ENCODE results near the gene ABHD17A. TPM values are rescaled to one million over a fixed set of nuclear protein-coding genes. Genes with fewer than 3 reads are reported as not detected.

ABHD17A gene
- total RNA-seq, 1 donor from 2014 or later: 58.1 TPM

- DNase-seq (ENCODE audit: low spot score): no peak
These were observed 45.4 kb downstream of the ABHD17A start for GRCh38 chr19:1839658-1840540.

GRCh38 chr19:1837625-1838105, 47.6 kb downstream of the ABHD17A start:
- DNase-seq (ENCODE audit: low spot score): no peak

DNA sequence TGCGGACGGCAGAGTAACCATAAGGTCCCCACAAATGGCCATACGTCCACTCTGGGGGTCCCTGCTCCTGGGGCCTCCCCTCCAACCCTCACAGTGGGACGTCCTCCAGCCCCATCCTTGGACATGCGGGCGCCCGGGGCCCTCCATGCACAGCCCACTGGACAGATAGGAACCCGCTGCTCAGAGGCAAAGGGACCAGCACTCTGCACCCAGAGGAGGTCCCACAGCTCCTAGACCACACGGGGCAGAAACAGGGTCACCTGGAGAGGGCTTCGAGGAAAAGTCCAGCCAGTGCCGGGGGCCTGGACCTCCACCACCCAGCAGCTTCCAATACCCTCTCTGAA, 48.1 kb downstream of the ABHD17A start:
- no peak for DNase-seq (ENCODE audit: low spot score)

GRCh38 chr19:1836458-1837221, 48.7 kb downstream of the ABHD17A start:
- DNase-seq (ENCODE audit: low spot score): no peak

DNA sequence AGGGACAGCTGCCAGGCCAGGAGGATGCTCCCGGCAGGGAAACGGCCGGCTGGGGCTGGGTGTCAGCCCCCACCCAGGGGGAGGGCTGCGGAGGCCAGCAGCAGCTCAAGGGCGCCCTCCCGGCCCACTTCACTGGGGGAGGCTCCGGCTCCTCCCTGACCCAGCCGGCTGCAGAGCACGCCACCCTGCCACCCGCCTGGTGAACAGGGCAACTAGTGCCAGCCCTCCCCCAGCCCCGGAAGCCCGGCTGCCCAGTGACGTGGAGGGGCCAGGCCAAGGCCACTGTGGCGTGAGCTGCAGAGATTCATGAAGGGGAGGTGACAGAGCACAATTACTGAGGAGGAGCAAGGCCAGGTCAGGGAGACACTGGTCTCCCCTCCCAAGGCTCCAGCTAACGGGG, 51.8 kb downstream of the ABHD17A start:
- DNase-seq (ENCODE audit: low spot score): no peak

DNA sequence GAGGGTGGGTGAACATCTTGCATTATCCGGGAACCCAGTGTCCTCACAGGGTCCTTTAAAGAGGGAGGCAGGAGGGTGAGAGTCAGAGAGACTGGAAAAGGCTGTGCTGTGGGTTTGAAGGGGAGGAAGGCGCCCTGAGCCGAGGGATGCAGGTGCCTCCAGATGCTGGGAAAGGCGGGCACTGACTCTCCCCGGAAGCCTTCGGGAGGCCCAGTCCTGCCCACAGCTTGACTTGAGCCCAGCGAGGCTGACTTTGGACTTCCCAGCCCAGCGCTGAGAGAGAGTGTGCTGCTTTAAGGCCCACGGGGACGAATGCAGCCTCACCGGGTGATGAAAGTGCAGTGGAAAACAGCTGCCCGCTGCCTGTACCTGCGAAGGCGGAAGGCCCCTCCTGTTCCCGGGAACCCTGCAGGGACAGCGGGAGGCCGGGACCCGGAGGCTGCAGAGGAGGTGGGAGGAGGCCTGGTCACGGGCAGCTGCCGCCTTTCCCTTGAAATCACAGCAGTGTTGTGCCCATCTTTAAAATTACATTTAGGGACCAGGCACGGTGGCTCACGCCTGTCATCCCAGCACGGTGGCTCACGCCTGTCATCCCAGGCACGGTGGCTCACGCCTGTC, 53.1 kb downstream of the ABHD17A start:
- no peak for DNase-seq (ENCODE audit: low spot score)

- no peak for DNase-seq (ENCODE audit: low spot score)
These were observed 54.3 kb downstream of the ABHD17A start for GRCh38 chr19:1830978-1831377.

GRCh38 chr19:1830568-1830967, 54.7 kb downstream of the ABHD17A start:
- no peak for DNase-seq (ENCODE audit: low spot score)

DNA sequence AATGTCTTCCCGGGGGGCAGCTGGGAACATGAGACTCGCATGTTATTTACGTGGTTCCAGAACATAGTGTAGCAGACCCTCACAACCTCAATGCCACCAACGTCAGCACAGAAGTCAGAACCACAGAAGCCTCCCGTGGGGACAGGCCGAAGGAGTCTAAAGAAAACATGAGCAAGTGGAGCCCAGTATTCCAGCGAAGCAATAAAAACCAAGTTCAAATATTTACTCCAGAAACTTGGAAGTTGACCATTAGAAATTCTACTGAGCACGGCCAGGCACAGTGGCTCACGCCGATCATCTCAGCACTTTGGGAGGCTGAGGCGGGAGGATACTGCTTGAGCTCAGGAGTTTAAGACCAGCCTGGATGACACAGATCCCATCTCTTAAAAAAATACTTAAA, 55.3 kb downstream of the ABHD17A start:
- DNase-seq (ENCODE audit: low spot score): no peak

DNA sequence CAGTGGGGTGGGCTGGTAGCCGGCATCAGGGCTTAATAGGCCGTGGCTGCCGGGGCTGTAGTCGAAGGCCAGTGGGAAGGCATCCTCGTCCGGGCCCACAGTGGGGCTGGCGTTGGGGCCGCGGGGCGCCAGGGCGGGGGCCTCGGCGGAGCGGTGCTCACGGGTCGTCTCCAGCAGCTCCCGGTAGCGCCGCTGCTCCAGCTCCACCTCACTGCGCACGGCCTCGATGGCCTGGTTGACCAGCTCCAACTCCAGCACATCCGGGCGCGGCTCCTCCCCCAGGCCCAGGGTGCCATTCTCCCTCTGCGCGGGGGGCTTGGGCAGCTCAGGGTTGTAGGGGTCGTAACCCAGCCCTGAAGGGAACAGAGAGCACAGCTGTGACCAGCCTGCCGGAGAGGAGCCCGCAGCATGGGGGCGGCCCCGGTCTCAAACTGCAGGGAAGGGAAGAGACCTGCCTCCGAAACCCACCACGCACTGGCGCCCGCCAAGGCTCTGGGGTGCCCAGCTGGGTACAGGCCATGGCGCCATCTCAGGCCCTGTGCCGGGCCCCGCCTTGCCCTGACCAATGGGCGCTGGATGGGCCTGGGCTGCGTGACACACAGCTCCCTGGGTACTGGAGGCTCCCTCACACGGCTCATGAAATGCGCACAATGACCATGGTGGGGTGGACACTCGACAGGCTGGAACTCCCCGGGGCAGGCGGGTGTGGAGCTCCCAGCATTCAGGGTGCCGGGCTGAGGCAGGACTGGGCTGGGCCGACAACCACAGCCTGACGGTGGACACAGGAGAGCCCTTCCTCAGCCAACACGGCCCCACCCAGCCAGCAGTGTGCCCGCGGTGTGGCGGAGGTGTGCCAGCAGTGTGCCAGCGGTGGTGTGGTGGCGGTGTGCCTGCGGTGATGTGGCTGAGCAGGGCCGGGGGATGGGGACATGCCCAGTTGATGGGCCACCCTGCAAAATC, 56.7 kb downstream of the ABHD17A start:
- no peak for DNase-seq (ENCODE audit: low spot score)

- no peak for DNase-seq (ENCODE audit: low spot score)
These were observed 57.6 kb downstream of the ABHD17A start for GRCh38 chr19:1827566-1828278.

Other genes starting within 250 kb of the ABHD17A start
- gene TCF3, start 232.9 kb downstream of the ABHD17A start, total RNA-seq: 56.2 TPM
- gene ONECUT3, start 132.0 kb downstream of the ABHD17A start, total RNA-seq: not detected
- gene ATP8B3, start 73.2 kb downstream of the ABHD17A start, total RNA-seq: 1.3 TPM
- gene REXO1, start 37.0 kb downstream of the ABHD17A start, total RNA-seq: 39.3 TPM
- 14.8 TPM for gene KLF16, start 21.9 kb downstream of the ABHD17A start, total RNA-seq
- 4.1 TPM for gene ADAT3, start 19.9 kb upstream of the ABHD17A start, total RNA-seq
- 82.3 TPM for gene SCAMP4, start 19.9 kb upstream of the ABHD17A start, total RNA-seq
- 57.2 TPM for gene CSNK1G2, start 55.7 kb upstream of the ABHD17A start, total RNA-seq
- 102 TPM for gene BTBD2, start 130.2 kb upstream of the ABHD17A start, total RNA-seq
- 151 TPM for gene MKNK2, start 165.7 kb upstream of the ABHD17A start, total RNA-seq
- 51.0 TPM for gene MOB3A, start 210.8 kb upstream of the ABHD17A start, total RNA-seq
- gene IZUMO4, start 211.4 kb upstream of the ABHD17A start, total RNA-seq: 5.9 TPM